ENCODE data around the gene PDCL2.

DNA sequence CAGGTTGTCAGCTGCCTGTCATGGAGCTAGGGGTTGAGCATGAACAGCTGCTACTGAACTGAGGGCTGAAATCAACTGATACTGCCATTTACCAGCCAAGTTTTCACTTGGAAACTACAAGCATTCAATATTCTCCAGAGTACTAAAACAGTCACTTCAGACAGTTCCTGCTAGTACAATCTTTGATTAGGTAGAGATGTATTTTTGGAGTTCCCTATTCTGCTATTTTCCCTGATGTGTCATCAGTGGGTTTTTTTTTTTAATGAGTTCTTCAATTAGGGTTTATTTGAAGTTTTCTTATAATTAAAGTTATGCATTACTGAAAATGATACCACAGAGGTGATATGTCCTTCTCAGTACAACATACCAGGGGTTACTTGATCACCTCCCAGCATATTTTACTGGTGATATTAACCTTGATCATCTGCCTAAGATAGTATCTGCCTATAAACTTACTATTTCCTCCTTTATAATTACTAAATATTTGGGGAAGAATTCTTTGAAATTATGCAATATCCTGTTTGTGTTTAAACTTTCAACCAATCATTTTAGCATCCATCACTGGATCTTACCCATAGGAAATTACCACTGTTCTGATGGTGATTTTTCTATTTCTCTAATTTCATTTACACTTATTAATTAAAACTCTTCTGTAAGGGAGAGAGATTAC, 13.6 kb downstream of the PDCL2 start:
- TF ChIP-seq, protein P1, sequence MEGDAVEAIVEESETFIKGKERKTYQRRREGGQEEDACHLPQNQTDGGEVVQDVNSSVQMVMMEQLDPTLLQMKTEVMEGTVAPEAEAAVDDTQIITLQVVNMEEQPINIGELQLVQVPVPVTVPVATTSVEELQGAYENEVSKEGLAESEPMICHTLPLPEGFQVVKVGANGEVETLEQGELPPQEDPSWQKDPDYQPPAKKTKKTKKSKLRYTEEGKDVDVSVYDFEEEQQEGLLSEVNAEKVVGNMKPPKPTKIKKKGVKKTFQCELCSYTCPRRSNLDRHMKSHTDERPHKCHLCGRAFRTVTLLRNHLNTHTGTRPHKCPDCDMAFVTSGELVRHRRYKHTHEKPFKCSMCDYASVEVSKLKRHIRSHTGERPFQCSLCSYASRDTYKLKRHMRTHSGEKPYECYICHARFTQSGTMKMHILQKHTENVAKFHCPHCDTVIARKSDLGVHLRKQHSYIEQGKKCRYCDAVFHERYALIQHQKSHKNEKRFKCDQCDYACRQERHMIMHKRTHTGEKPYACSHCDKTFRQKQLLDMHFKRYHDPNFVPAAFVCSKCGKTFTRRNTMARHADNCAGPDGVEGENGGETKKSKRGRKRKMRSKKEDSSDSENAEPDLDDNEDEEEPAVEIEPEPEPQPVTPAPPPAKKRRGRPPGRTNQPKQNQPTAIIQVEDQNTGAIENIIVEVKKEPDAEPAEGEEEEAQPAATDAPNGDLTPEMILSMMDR (IDR thresholded peaks at IDR 0.05), result no peak
- no peak for TF ChIP-seq EZH2 (IDR thresholded peaks at IDR 0.05; ENCODE audit: borderline replicate concordance, insufficient read depth, low read depth, low read length, poor library complexity, severe bottlenecking)
